OCI-M1 (cell line): ENCODE data around the gene HBZ.
A peak's percentile ranks its signal among the peaks of the same experiment; 100 is the strongest.
"Not testable (repeated sequence)": the region's sequence is repeated elsewhere in the genome, so short reads cannot be mapped to it uniquely, and the experiment has no call there.

Experiments
- DNase-seq: peaks from one replicate; lab custom pipeline; 2025; lab: John Stamatoyannopoulos, UW

The HBZ gene

GRCh38 chr16:133716-134115, 18.7 kb upstream of the HBZ start:
- no peak for DNase-seq

GRCh38 chr16:138049-138417, 14.4 kb upstream of the HBZ start:
- DNase-seq, result peak; percentile 45

DNA sequence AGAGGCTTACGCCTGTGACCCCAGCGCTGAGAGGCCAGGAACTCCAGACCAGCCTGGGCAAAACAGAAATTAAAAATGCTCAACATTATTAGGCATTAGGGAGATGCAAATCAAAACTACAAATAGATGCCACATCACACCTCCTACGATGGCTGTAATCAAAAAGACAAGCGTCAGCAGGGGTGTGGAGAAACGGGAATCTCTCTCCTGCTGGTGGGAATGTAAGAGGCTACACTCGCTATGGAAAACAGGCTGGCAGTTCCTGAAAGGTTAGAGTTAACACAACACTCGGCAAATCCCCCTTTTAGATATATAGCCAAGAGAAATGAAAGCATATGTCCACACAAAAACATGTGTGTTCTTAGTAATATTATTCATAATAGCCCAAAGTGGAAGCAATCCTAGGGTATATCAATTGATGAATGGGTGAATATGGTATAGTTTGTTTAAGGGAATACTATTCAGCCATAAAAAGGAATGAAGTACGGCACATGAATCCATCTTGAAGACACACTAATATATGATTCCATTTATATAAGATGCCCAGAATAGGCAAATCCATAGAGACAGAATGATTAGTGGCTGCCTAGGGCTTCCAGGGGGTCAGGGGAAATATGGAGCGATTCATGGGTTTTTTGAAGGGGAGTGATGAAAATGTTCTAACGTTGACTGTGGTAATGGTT, 12.1 kb upstream of the HBZ start:
- no peak for DNase-seq

DNA sequence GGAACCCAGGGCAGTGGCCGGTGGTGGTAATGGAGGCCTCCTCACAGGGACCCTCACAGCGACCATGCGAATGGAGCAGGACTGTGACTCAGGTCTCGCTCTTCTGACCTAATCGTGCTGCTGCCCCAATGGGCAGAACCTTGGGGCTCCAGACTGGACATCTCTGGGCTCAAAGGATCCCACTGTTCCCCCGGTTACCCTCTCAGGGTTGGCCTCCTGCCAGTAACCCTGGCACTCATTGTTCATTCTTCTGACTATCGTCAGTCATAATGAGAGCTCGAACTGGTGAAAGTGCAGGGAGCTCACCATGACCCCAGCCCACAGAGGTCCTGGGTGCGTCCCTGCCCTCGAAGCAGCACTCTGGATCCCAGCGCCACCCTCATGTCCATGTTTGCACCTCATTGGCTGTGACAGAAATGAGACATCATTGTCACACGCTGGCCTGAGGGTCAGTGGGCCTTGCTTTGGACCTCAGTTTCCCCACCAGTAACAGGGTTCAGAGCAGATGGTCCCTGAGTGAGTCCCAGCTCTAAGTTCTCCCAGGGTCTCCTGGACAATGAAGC, 10.0 kb upstream of the HBZ start:
- DNase-seq, result no peak

DNA sequence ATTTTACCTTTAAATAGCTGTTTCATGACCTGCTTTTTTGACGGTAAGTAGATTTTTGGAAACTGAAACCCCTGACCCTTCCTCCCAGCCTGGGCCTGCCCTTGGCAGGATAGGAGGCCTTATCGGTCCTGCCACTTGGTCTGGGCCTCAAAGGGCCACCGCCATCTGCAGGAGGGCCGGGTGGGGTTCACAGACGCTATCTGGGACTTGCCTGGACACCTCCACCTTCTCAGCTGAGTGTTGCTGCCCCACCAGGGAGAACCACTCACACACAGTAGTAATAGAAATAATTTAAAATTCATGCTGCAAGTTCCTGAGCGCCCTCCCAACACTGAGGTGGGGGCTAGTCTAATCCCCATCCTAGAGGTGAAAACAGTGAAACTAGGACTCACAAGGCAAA, 9.4 kb upstream of the HBZ start:
- peak; percentile 76 for DNase-seq

GRCh38 chr16:143456-143855, 9.0 kb upstream of the HBZ start:
- no peak for DNase-seq

- DNase-seq, result peak; percentile 63
Observed at GRCh38 chr16:144797-145252, 7.6 kb upstream of the HBZ start.

GRCh38 chr16:146646-147045, 5.8 kb upstream of the HBZ start:
- no peak for DNase-seq

DNA sequence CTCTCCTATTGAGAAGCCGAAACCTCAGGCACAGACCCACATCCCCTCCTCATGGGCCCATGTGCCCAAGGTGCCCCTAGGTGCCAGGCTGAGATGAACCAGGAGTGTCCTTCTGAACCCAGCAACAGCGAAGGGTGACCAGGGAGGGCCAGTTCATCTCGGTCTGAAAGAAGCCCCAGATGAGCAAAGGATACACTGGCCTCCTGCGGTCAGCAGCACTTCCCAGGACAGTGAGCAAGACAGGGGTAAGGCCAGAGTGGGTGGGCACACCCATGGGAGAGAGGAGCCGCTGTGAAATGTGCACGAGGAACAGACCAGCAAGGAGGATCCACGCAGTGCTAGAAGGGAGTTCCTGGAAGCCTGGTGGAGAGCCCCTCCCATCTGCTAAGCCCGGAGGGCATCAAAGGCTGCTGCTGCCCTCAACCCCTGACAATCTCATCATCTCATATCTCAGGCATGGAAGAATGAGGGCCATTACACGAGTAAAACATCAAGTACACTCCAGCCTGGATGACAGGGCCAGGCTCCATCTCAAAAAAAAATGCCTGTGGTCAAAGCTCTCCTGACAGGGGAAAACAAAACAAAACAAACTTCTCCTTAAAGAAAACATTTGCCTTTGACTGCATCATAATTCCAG, 3.3 kb upstream of the HBZ start:
- peak; percentile 27 for DNase-seq

DNA sequence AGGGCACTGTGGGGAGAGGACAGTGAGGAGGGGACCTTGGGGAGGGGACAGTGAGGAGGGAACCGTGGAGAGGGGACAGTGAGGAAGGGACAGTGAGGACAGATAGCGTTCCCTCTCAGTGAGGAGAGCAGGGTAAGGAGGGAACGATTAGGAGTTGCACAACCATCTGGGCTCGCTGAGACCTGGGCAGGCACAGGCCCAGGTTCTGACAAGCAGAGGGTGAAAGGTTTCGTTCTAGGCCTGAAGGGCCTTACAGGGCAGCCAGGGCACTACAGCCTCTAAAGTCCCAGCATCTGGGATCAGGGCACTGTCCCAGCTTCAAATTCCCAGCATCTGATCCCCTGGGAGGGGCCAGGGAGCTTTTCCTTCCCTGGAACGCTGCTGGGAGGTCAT, 681 bp downstream of the HBZ start:
- DNase-seq, result not testable (repeated sequence)

DNA sequence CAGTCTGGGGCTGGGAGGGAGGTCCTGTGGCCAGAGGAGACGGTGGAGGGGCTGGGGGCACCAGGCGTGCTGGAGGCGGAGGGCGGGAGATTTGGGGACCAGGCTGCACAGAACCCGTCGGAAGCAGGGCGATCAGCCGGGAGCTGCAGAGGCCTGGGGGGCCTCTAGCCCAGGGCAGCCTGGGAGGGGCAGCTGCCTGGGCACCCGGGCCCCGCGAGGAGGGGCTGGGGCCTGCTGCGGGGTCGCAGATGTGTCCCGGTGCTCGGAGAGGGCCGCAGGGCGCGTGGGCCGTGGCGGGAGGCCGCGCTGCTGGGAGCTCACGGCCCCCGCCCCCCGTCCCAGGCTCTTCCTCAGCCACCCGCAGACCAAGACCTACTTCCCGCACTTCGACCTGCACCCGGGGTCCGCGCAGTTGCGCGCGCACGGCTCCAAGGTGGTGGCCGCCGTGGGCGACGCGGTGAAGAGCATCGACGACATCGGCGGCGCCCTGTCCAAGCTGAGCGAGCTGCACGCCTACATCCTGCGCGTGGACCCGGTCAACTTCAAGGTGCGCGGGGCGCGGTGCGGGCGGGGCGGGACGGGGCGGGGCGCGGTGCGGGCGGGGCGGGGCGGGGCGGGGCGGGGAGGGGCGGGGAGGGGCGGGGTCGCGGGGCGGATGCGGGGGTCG, 1.2 kb downstream of the HBZ start:
- DNase-seq, result not testable (repeated sequence)

GRCh38 chr16:154217-155030, 2.0 kb downstream of the HBZ start:
- DNase-seq, result no peak

DNA sequence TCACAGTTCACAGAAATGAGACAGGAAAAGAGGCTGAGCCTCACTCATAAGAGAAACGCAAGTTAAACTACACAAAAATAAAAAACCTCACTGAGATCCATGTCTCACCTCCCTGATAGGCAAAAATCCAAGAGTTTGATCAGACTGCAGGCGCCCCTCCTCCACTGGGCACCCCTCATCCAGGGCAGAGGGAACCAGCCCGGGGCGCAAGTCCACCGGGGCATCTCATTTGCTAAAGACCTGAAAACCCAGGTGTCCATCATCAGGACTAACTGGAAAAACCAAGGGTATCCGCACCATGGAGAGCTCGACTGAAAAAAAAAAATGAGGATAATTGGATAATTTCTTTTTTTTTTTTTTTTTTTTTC, 2.6 kb downstream of the HBZ start:
- DNase-seq, result no peak

- no peak for DNase-seq
Observed at GRCh38 chr16:159136-159849, 6.8 kb downstream of the HBZ start.

- DNase-seq, result not testable (repeated sequence)
Observed at GRCh38 chr16:160242-160641, 7.8 kb downstream of the HBZ start.

GRCh38 chr16:160691-161190, 8.3 kb downstream of the HBZ start:
- DNase-seq, result no peak

DNA sequence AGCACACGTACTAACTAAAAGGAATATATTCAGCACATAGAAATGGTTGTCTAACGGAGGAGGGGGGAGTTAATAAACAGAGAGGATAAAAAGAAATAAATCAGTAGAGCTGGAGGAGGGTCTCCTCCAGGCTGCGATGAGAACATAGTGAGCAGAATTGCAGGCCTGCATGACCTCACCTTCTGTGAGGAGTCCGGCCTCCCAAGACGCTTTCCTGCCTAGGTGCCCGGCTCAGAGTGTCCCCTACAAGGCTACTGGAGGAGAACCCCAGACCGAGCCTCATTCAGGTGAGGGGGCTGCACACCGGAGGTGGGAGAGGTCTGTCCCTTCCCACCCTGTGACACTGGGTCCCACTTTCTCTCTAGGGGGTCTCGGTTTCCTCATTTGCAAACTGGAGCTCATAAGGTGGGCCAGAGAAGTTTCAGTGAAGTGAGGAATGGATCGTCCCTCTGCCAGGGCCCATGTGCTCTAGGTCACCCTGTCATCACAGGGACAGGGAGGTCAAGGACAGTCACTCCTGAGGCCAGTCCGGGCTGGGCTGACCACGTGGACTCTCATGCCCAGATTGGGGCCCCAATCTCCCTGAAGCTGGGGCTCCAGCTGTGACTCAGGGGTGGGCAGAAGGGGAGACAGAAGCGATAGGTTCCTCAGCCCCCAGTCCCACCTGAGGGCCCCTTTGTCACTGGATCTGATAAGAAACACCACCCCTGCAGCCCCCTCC, 10.0 kb downstream of the HBZ start:
- no peak for DNase-seq

DNA sequence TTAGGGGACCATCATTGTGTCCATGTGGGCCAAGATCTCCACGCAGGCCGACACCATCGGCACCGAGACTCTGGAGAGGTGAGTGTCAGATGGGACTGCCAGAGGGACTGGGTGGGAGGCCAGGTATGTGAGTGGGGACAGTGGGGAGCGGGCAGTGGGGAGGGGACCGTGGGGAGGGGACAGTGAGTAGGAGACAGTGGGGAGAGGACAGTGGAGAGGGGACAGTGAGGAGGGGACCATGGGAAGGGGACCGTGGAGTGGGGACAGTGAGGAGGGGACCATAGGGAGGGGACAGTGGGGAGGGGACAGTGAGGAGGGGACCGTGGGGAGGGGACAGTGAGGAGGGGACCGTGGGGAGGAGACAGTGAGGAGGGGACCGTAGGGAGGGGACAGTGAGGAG, 10.7 kb downstream of the HBZ start:
- not testable (repeated sequence) for DNase-seq

- not testable (repeated sequence) for DNase-seq
Observed at GRCh38 chr16:163696-164095, 11.3 kb downstream of the HBZ start.

DNA sequence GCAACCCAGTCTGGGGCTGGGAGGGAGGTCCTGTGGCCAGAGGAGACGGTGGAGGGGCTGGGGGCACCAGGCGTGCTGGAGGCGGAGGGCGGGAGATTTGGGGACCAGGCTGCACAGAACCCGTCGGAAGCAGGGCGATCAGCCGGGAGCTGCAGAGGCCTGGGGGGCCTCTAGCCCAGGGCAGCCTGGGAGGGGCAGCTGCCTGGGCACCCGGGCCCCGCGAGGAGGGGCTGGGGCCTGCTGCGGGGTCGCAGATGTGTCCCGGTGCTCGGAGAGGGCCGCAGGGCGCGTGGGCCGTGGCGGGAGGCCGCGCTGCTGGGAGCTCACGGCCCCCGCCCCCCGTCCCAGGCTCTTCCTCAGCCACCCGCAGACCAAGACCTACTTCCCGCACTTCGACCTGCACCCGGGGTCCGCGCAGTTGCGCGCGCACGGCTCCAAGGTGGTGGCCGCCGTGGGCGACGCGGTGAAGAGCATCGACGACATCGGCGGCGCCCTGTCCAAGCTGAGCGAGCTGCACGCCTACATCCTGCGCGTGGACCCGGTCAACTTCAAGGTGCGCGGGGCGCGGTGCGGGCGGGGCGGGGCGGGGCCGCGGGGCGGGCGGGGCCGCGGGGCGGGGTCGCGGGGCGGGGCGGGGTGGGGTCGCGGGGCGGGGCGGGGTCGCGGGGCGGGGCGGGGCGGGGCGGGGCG, 11.8 kb downstream of the HBZ start:
- not testable (repeated sequence) for DNase-seq
